ENCODE data around the gene GALNT14.

GALNT14 gene

GRCh38 chr2:31018280-31018679, 120.0 kb downstream of the GALNT14 start:
- Histone ChIP-seq H3K4me3 (ENCODE audit: low read depth, low read length) (no peak overlapping the region), H3K4me1 (ENCODE audit: control insufficient read depth, insufficient read depth, low read length) (no peaks in the 10 kb centered on the region), H3K9ac (ENCODE audit: low read depth, low read length) (no peak overlapping the region), H3K36me3 (ENCODE audit: control insufficient read depth, insufficient read depth, low read length) (no peaks in the 10 kb centered on the region), H3K27me3 (ENCODE audit: control insufficient read depth, insufficient read depth, low read length) (no peaks in the 10 kb centered on the region), H3K9me3 (ENCODE audit: control insufficient read depth, insufficient read depth, low read length) (no peaks in the 10 kb centered on the region)

DNA sequence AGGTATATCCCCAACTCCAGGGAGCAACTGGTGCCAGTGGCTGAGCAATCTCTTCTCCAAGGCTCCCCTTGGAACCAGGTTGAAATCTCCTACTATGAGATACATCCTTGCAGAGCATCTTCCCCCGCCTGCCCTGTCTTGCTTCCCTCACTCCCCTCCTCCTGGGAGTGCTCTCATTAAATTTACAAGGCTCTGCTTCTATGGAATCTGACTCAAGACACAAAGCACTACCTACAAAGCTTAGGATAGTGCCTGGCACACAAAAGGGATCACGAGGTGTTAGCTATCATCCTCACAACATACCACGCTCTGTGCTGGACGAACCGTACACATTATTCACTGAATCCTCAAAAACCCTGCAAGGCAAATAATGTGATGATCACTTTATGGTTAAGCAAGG, 121.6 kb downstream of the GALNT14 start:
- H3K9me3 ChIP-seq (ENCODE audit: control insufficient read depth, insufficient read depth, low read length), result no peaks in the 10 kb centered on the region
- no peaks in the 10 kb centered on the region for H3K4me1 ChIP-seq (ENCODE audit: control insufficient read depth, insufficient read depth, low read length)
- H3K4me3 ChIP-seq (ENCODE audit: low read depth, low read length), result no peak overlapping the region
- no peak overlapping the region for H3K9ac ChIP-seq (ENCODE audit: low read depth, low read length)
- no peaks in the 10 kb centered on the region for H3K36me3 ChIP-seq (ENCODE audit: control insufficient read depth, insufficient read depth, low read length)
- no peaks in the 10 kb centered on the region for H3K27me3 ChIP-seq (ENCODE audit: control insufficient read depth, insufficient read depth, low read length)

DNA sequence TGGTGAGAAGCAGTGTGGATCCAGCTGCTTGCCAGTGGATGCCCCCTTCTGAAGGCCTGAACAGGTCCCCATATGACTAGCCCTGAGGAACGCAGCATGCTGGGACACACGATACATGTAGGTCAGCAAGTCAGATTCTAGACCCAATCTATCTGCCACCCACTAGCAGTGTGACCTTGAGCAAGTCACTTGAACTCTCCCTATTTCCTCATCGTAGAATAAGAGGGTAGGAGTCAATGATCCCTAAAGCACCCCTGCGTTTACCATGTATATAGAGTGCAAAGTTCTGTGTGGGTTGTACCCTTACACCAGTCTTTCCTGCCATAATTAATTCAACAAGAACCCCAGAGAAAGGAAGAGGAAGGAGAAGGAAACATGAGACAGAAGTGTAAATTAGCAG, 123.7 kb downstream of the GALNT14 start:
- H3K9ac ChIP-seq (ENCODE audit: low read depth, low read length), result no peak overlapping the region
- no peak overlapping the region for H3K4me3 ChIP-seq (ENCODE audit: low read depth, low read length)
- H3K36me3 ChIP-seq (ENCODE audit: control insufficient read depth, insufficient read depth, low read length), result no peaks in the 10 kb centered on the region
- H3K9me3 ChIP-seq (ENCODE audit: control insufficient read depth, insufficient read depth, low read length), result no peaks in the 10 kb centered on the region
- H3K27me3 ChIP-seq (ENCODE audit: control insufficient read depth, insufficient read depth, low read length), result no peaks in the 10 kb centered on the region
- H3K4me1 ChIP-seq (ENCODE audit: control insufficient read depth, insufficient read depth, low read length), result no peaks in the 10 kb centered on the region

DNA sequence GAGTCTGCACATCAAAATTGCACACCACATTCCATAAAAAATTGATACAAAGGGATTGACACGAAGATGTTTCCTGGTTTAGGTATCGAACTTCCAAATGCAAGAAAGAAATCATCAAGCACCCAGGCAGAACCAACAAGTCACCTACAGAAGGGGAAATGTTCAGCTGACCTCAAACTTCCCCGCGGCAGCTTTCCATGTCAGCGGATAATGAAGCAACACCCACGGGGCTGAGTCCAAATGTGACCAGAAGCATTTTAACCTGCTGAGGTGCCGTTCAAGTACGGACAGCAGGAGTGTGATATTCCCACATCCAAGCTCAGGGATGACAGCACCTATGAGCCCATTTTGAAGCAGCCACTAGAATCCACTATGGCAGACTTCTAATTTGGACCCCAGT, 124.9 kb downstream of the GALNT14 start:
- Histone ChIP-seq H3K4me3 (ENCODE audit: low read depth, low read length) (no peak overlapping the region), H3K4me1 (ENCODE audit: control insufficient read depth, insufficient read depth, low read length) (no peaks in the 10 kb centered on the region), H3K36me3 (ENCODE audit: control insufficient read depth, insufficient read depth, low read length) (no peaks in the 10 kb centered on the region), H3K9me3 (ENCODE audit: control insufficient read depth, insufficient read depth, low read length) (no peaks in the 10 kb centered on the region), H3K27me3 (ENCODE audit: control insufficient read depth, insufficient read depth, low read length) (no peaks in the 10 kb centered on the region), H3K9ac (ENCODE audit: low read depth, low read length) (no peak overlapping the region)

GRCh38 chr2:31012406-31012805, 125.8 kb downstream of the GALNT14 start:
- no peak overlapping the region for H3K4me3 ChIP-seq (ENCODE audit: low read depth, low read length)
- no peak overlapping the region for H3K9ac ChIP-seq (ENCODE audit: low read depth, low read length)
- no peaks in the 10 kb centered on the region for H3K9me3 ChIP-seq (ENCODE audit: control insufficient read depth, insufficient read depth, low read length)
- no peaks in the 10 kb centered on the region for H3K4me1 ChIP-seq (ENCODE audit: control insufficient read depth, insufficient read depth, low read length)
- no peaks in the 10 kb centered on the region for H3K27me3 ChIP-seq (ENCODE audit: control insufficient read depth, insufficient read depth, low read length)
- H3K36me3 ChIP-seq (ENCODE audit: control insufficient read depth, insufficient read depth, low read length), result no peaks in the 10 kb centered on the region

DNA sequence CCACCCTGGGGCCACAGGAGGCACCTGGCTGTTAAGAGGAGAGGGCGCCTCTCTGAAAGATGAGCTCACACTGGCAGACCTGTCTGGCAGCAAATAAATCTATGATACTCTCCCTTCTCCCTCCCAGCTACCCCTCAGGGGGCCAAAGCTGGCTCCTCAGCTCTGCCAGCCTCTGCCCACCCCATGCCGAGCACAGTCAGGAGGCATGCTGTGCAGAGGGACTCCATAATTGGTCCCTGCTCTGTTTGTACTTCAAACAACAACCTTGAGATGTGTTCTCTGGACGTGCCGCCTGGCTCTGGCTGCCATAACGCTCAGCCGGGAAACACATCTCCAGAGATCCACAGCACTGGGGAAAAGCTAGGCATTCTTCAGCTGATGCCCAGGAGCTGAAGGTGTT, 126.7 kb downstream of the GALNT14 start:
- Histone ChIP-seq H3K36me3 (ENCODE audit: control insufficient read depth, insufficient read depth, low read length) (no peaks in the 10 kb centered on the region), H3K4me1 (ENCODE audit: control insufficient read depth, insufficient read depth, low read length) (no peaks in the 10 kb centered on the region), H3K9me3 (ENCODE audit: control insufficient read depth, insufficient read depth, low read length) (no peaks in the 10 kb centered on the region), H3K9ac (ENCODE audit: low read depth, low read length) (no peak overlapping the region), H3K4me3 (ENCODE audit: low read depth, low read length) (no peak overlapping the region), H3K27me3 (ENCODE audit: control insufficient read depth, insufficient read depth, low read length) (no peaks in the 10 kb centered on the region)

- H3K4me3 ChIP-seq (ENCODE audit: low read depth, low read length), result no peak overlapping the region
- H3K4me1 ChIP-seq (ENCODE audit: control insufficient read depth, insufficient read depth, low read length), result no peaks in the 10 kb centered on the region
- no peaks in the 10 kb centered on the region for H3K36me3 ChIP-seq (ENCODE audit: control insufficient read depth, insufficient read depth, low read length)
- no peak overlapping the region for H3K9ac ChIP-seq (ENCODE audit: low read depth, low read length)
- H3K27me3 ChIP-seq (ENCODE audit: control insufficient read depth, insufficient read depth, low read length), result no peaks in the 10 kb centered on the region
- H3K9me3 ChIP-seq (ENCODE audit: control insufficient read depth, insufficient read depth, low read length), result no peaks in the 10 kb centered on the region
These were observed 129.6 kb downstream of the GALNT14 start for GRCh38 chr2:31008561-31009114.

- Histone ChIP-seq H3K4me3 (ENCODE audit: low read depth, low read length) (no peak overlapping the region), H3K27me3 (ENCODE audit: control insufficient read depth, insufficient read depth, low read length) (no peaks in the 10 kb centered on the region)
These were observed 134.0 kb downstream of the GALNT14 start for GRCh38 chr2:31004257-31004656.

GRCh38 chr2:31003749-31004148, 134.5 kb downstream of the GALNT14 start:
- Histone ChIP-seq H3K4me1 (ENCODE audit: control insufficient read depth, insufficient read depth, low read length) (no peaks in the 10 kb centered on the region), H3K27me3 (ENCODE audit: control insufficient read depth, insufficient read depth, low read length) (no peaks in the 10 kb centered on the region), H3K9ac (ENCODE audit: low read depth, low read length) (no peak overlapping the region), H3K36me3 (ENCODE audit: control insufficient read depth, insufficient read depth, low read length) (no peaks in the 10 kb centered on the region), H3K9me3 (ENCODE audit: control insufficient read depth, insufficient read depth, low read length) (no peaks in the 10 kb centered on the region), H3K4me3 (ENCODE audit: low read depth, low read length) (no peak overlapping the region)

More at GRCh38 chr2:31004257-31004656, 134.0 kb downstream of the GALNT14 start:
- H3K9ac ChIP-seq (ENCODE audit: low read depth, low read length), result no peak overlapping the region
- no peaks in the 10 kb centered on the region for H3K9me3 ChIP-seq (ENCODE audit: control insufficient read depth, insufficient read depth, low read length)
- H3K36me3 ChIP-seq (ENCODE audit: control insufficient read depth, insufficient read depth, low read length), result no peaks in the 10 kb centered on the region
- H3K4me1 ChIP-seq (ENCODE audit: control insufficient read depth, insufficient read depth, low read length), result no peaks in the 10 kb centered on the region

- H3K27me3 ChIP-seq (ENCODE audit: control insufficient read depth, insufficient read depth, low read length), result no peaks in the 10 kb centered on the region
- no peak overlapping the region for H3K4me3 ChIP-seq (ENCODE audit: low read depth, low read length)
- H3K9me3 ChIP-seq (ENCODE audit: control insufficient read depth, insufficient read depth, low read length), result no peaks in the 10 kb centered on the region
- no peaks in the 10 kb centered on the region for H3K4me1 ChIP-seq (ENCODE audit: control insufficient read depth, insufficient read depth, low read length)
- no peak overlapping the region for H3K9ac ChIP-seq (ENCODE audit: low read depth, low read length)
- no peaks in the 10 kb centered on the region for H3K36me3 ChIP-seq (ENCODE audit: control insufficient read depth, insufficient read depth, low read length)
These were observed 135.6 kb downstream of the GALNT14 start for GRCh38 chr2:31002537-31003150.

GRCh38 chr2:31000970-31001369, 137.3 kb downstream of the GALNT14 start:
- H3K27me3 ChIP-seq (ENCODE audit: control insufficient read depth, insufficient read depth, low read length), result no peaks in the 10 kb centered on the region
- no peak overlapping the region for H3K4me3 ChIP-seq (ENCODE audit: low read depth, low read length)
- H3K9ac ChIP-seq (ENCODE audit: low read depth, low read length), result no peak overlapping the region
- H3K9me3 ChIP-seq (ENCODE audit: control insufficient read depth, insufficient read depth, low read length), result no peaks in the 10 kb centered on the region
- H3K36me3 ChIP-seq (ENCODE audit: control insufficient read depth, insufficient read depth, low read length), result no peaks in the 10 kb centered on the region
- H3K4me1 ChIP-seq (ENCODE audit: control insufficient read depth, insufficient read depth, low read length), result no peaks in the 10 kb centered on the region

- H3K27me3 ChIP-seq (ENCODE audit: control insufficient read depth, insufficient read depth, low read length), result no peaks in the 10 kb centered on the region
- H3K4me1 ChIP-seq (ENCODE audit: control insufficient read depth, insufficient read depth, low read length), result no peaks in the 10 kb centered on the region
- no peak overlapping the region for H3K4me3 ChIP-seq (ENCODE audit: low read depth, low read length)
- no peaks in the 10 kb centered on the region for H3K36me3 ChIP-seq (ENCODE audit: control insufficient read depth, insufficient read depth, low read length)
- H3K9me3 ChIP-seq (ENCODE audit: control insufficient read depth, insufficient read depth, low read length), result no peaks in the 10 kb centered on the region
- H3K9ac ChIP-seq (ENCODE audit: low read depth, low read length), result no peak overlapping the region
These were observed 139.6 kb downstream of the GALNT14 start for GRCh38 chr2:30998672-30999071.

All from iPS-15b (cell line).